Measurements from ENCODE around the gene CDH15. TPM values are rescaled to one million over a fixed set of nuclear protein-coding genes. Genes with fewer than 3 reads are reported as not detected.

CDH15 gene
- total and polyA plus RNA-seq, 2 of the 13 experiments (the other 11 are each of a cell fraction or from before 2014, with no cell fraction given) = 0.74 to 2.2 TPM

DNA sequence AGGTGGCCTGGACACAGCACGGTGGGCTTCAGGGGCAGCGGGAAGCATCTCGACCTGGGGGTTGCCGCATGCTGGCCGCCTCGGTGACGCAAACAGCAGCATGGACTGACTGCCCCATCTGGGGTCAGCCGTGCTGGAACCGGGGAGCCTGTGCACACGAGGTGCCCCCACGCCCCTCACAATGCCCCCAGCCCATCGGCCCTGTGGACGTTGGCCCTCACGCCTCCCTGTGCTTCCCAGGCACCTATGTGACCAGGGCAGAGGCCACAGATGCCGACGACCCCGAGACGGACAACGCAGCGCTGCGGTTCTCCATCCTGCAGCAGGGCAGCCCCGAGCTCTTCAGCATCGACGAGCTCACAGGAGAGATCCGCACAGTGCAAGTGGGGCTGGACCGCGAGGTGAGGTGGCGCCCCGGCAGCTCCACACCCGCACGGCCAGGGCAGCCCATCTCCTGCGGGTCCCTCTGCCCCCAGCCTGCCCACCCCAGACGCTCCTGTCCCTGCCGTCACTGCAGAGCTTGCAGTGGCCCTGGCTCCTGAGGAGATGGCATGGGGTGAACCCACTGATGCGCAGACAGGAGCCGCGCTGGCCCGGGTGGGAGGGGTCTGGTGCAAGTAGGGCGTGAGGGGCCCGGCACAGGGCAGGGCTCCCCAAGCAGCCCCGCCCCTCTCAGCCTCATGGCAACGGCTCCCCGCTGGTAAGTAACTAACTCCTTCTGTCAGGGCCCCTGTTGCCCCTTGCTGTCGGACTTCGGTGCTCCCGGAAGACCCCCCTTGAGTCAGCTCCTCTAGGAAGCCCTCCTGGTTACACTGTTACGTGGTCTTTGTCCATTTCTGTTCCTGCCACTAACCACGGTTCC, 13.6 kb downstream of the CDH15 start (continued):
- TF ChIP-seq, protein P1, sequence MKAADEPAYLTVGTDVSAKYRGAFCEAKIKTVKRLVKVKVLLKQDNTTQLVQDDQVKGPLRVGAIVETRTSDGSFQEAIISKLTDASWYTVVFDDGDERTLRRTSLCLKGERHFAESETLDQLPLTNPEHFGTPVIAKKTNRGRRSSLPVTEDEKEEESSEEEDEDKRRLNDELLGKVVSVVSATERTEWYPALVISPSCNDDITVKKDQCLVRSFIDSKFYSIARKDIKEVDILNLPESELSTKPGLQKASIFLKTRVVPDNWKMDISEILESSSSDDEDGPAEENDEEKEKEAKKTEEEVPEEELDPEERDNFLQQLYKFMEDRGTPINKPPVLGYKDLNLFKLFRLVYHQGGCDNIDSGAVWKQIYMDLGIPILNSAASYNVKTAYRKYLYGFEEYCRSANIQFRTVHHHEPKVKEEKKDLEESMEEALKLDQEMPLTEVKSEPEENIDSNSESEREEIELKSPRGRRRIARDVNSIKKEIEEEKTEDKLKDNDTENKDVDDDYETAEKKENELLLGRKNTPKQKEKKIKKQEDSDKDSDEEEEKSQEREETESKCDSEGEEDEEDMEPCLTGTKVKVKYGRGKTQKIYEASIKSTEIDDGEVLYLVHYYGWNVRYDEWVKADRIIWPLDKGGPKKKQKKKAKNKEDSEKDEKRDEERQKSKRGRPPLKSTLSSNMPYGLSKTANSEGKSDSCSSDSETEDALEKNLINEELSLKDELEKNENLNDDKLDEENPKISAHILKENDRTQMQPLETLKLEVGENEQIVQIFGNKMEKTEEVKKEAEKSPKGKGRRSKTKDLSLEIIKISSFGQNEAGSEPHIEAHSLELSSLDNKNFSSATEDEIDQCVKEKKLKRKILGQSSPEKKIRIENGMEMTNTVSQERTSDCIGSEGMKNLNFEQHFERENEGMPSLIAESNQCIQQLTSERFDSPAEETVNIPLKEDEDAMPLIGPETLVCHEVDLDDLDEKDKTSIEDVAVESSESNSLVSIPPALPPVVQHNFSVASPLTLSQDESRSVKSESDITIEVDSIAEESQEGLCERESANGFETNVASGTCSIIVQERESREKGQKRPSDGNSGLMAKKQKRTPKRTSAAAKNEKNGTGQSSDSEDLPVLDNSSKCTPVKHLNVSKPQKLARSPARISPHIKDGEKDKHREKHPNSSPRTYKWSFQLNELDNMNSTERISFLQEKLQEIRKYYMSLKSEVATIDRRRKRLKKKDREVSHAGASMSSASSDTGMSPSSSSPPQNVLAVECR (CRISPR knock-in tag; IDR thresholded peaks at IDR 0.05; ENCODE audit: borderline replicate concordance) = 0 out of 2 replicates have a peak, but pooled peaks have one; percentile 6
- TF ChIP-seq HMG20B (CRISPR knock-in tag; conservative IDR thresholded peaks at IDR 0.05) (no peak), ELF4 (CRISPR knock-in tag; IDR thresholded peaks at IDR 0.05; ENCODE audit: borderline replicate concordance) (no peak), KDM2A (CRISPR knock-in tag; IDR thresholded peaks at IDR 0.05; ENCODE audit: borderline replicate concordance, low read depth) (peak; percentile 79), NONO (IDR thresholded peaks at IDR 0.05) (no peak), NONO (CRISPR knock-in tag; conservative IDR thresholded peaks at IDR 0.05) (peak; percentile 52; the same call in 1 of the 2 replicates), SALL1 (CRISPR knock-in tag; IDR thresholded peaks at IDR 0.05) (peak; percentile 18; the same call in 1 of the 2 replicates), TCF7L2 (IDR thresholded peaks at IDR 0.05; ENCODE audit: low read depth, low read length) (no peak), ESRRA (CRISPR knock-in tag; IDR thresholded peaks at IDR 0.05; ENCODE audit: low read depth) (0 out of 2 replicates have a peak, but pooled peaks have one; percentile 12), TBX3 (IDR thresholded peaks at IDR 0.05; ENCODE audit: borderline replicate concordance) (peak; percentile 24; the same call in 1 of the 2 replicates), ZNF607 (CRISPR knock-in tag; IDR thresholded peaks at IDR 0.05; ENCODE audit: borderline replicate concordance) (0 out of 2 replicates have a peak, but pooled peaks have one; percentile 70)
- TF ChIP-seq, protein P2, sequence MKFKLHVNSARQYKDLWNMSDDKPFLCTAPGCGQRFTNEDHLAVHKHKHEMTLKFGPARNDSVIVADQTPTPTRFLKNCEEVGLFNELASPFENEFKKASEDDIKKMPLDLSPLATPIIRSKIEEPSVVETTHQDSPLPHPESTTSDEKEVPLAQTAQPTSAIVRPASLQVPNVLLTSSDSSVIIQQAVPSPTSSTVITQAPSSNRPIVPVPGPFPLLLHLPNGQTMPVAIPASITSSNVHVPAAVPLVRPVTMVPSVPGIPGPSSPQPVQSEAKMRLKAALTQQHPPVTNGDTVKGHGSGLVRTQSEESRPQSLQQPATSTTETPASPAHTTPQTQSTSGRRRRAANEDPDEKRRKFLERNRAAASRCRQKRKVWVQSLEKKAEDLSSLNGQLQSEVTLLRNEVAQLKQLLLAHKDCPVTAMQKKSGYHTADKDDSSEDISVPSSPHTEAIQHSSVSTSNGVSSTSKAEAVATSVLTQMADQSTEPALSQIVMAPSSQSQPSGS (CRISPR knock-in tag; IDR thresholded peaks at IDR 0.05) = 0 out of 2 replicates have a peak, but pooled peaks have one; percentile 17
- TF ChIP-seq, protein P3, sequence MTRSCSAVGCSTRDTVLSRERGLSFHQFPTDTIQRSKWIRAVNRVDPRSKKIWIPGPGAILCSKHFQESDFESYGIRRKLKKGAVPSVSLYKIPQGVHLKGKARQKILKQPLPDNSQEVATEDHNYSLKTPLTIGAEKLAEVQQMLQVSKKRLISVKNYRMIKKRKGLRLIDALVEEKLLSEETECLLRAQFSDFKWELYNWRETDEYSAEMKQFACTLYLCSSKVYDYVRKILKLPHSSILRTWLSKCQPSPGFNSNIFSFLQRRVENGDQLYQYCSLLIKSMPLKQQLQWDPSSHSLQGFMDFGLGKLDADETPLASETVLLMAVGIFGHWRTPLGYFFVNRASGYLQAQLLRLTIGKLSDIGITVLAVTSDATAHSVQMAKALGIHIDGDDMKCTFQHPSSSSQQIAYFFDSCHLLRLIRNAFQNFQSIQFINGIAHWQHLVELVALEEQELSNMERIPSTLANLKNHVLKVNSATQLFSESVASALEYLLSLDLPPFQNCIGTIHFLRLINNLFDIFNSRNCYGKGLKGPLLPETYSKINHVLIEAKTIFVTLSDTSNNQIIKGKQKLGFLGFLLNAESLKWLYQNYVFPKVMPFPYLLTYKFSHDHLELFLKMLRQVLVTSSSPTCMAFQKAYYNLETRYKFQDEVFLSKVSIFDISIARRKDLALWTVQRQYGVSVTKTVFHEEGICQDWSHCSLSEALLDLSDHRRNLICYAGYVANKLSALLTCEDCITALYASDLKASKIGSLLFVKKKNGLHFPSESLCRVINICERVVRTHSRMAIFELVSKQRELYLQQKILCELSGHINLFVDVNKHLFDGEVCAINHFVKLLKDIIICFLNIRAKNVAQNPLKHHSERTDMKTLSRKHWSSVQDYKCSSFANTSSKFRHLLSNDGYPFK (CRISPR knock-in tag; IDR thresholded peaks at IDR 0.05; ENCODE audit: borderline replicate concordance) = no peak
- TF ChIP-seq, protein P4, sequence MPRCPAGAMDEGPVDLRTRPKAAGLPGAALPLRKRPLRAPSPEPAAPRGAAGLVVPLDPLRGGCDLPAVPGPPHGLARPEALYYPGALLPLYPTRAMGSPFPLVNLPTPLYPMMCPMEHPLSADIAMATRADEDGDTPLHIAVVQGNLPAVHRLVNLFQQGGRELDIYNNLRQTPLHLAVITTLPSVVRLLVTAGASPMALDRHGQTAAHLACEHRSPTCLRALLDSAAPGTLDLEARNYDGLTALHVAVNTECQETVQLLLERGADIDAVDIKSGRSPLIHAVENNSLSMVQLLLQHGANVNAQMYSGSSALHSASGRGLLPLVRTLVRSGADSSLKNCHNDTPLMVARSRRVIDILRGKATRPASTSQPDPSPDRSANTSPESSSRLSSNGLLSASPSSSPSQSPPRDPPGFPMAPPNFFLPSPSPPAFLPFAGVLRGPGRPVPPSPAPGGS (CRISPR knock-in tag; IDR thresholded peaks at IDR 0.05) = 0 out of 2 replicates have a peak, but pooled peaks have one; percentile 33
